A549 (cell line): Measurements from ENCODE around the gene ZNF576. TPM values are rescaled to one million over a fixed set of nuclear protein-coding genes. Genes with fewer than 3 reads are reported as not detected.

Source experiments
- ATAC-seq, 2 experiments: fragments of 200-7000 bp in 1 of 2; fragments of >200 bp in 1 of 2; cut with Nextera tagmentation in 1 of 2; cut with Tn5 transposase in 1 of 2; 3 replicates each; pipeline versions ENCODE4 v1.8.0 to v1.9.1; 2018 to 2020; ENCODE audit warnings: mild to moderate bottlenecking in 1 of 2, moderate library complexity in 1 of 2
- CTCF ChIA-PET: fragments of 300-600 bp; sonication (Branson Sonifier 250); formaldehyde crosslinking; extraction: SDS; loops from one replicate; lab custom pipeline; 2021; ENCODE audit warnings: antibody characterized with exemption, inconsistent platforms; lab: Yijun Ruan, JAX
- POLR2A ChIA-PET: fragments of 350-600 bp; formaldehyde crosslinking; extraction: SDS; loops from one replicate; lab custom pipeline; 2021; ENCODE audit warnings: antibody characterized with exemption, inconsistent platforms; lab: Yijun Ruan, JAX
- DNase-seq, 2 experiments: peaks; one replicate each; pipeline versions ENCODE4 v3.0.0 to v3.0.0-alpha.2; 2011 to 2016; ENCODE audit warnings: low read depth in 1 of 2, low spot score in 1 of 2
- FAIRE-seq: peaks from 2 replicates; lab custom pipeline; 2011; peaks lifted over from hg19 to GRCh38; lab: Jason Lieb, UNC
- H3K27ac ChIP-seq, 2 experiments: fragments of >200 bp; sonication (Bioruptor Twin); formaldehyde crosslinking; 3 replicates each; pipeline ENCODE4 v1.5.1; 2016 to 2017
- H3K4me1 ChIP-seq: fragments of >200 bp; sonication (Bioruptor Twin); formaldehyde crosslinking; 3 replicates; pipeline ENCODE4 v1.6.1; 2016
- H3K4me2 ChIP-seq: fragments of >200 bp; sonication (Bioruptor Twin); formaldehyde crosslinking; 3 replicates; pipeline ENCODE4 v1.6.1; 2016
- H3K4me3 ChIP-seq: fragments of >200 bp; sonication (Bioruptor Twin); formaldehyde crosslinking; 3 replicates; pipeline ENCODE4 v1.5.1; 2016
- H3K9me3 ChIP-seq: fragments of >200 bp; sonication (Bioruptor Twin); formaldehyde crosslinking; 3 replicates; pipeline ENCODE4 v1.6.1; 2016
- CHD2 ChIP-seq: fragments of 150-350 bp; IDR thresholded peaks from 2 replicates; pipeline ENCODE4 v1.6.1; 2014; ENCODE audit warnings: low read length; ENCODE audit not compliant: partially characterized antibody
- HEYL ChIP-seq: fragments of 250-450 bp; sonication (Bioruptor Pico); IDR thresholded peaks from 2 replicates; pipeline ENCODE4 v1.8.0; 2021; ENCODE audit warnings: mild to moderate bottlenecking, moderate library complexity
- HOXB5 ChIP-seq: fragments of 250-450 bp; sonication (Bioruptor Pico); IDR thresholded peaks from 2 replicates; pipeline ENCODE4 v1.5.0; 2020; ENCODE audit warnings: mild to moderate bottlenecking, moderate library complexity
- JUN ChIP-seq, 2 experiments: fragments of >200 bp; sonication (Bioruptor Twin); formaldehyde crosslinking; IDR thresholded peaks; 2 replicates in 1 of 2; 3 replicates in 1 of 2; pipeline ENCODE4 v1.6.1; 2016 to 2017
- KDM5A ChIP-seq: fragments of 200-600 bp; sonication (generic); IDR thresholded peaks from 2 replicates; pipeline ENCODE4 v1.6.1; 2016; ENCODE audit warnings: antibody characterized with exemption, mild to moderate bottlenecking
- MYC ChIP-seq: IDR thresholded peaks from 2 replicates; pipeline ENCODE4 v1.6.1; 2012; ENCODE audit warnings: mild to moderate bottlenecking, inconsistent platforms, low read length, improper control_type of control experiment, borderline replicate concordance
- NPAS2 ChIP-seq: fragments of 250-450 bp; sonication (Bioruptor Pico); IDR thresholded peaks from 2 replicates; pipeline ENCODE4 v1.8.0; 2022; ENCODE audit warnings: mild to moderate bottlenecking, moderate library complexity, borderline replicate concordance
- NR3C1 ChIP-seq: fragments of >200 bp; sonication (Bioruptor Twin); formaldehyde crosslinking; IDR thresholded peaks from 3 replicates; pipeline ENCODE4 v1.6.1; 2017
- POLR2A ChIP-seq: IDR thresholded peaks from 2 replicates; pipeline ENCODE4 v1.6.1; 2012; ENCODE audit warnings: mild to moderate bottlenecking, low read length
- POLR2AphosphoS2 ChIP-seq: conservative IDR thresholded peaks from 2 replicates; pipeline ENCODE4 v1.6.1; 2012; ENCODE audit warnings: low read length, improper control_type of control experiment, inconsistent platforms
- RAD21 ChIP-seq, 2 experiments: fragments of >200 bp in 1 of 2; sonication (Bioruptor Twin) in 1 of 2; formaldehyde crosslinking in 1 of 2; IDR thresholded peaks in 1 of 2; conservative IDR thresholded peaks in 1 of 2; 2 replicates in 1 of 2; 3 replicates in 1 of 2; pipeline ENCODE4 v1.6.1; 2012 to 2018; ENCODE audit warnings: inconsistent platforms in 1 of 2
- TFCP2L1 ChIP-seq: fragments of 250-450 bp; sonication (Bioruptor Pico); IDR thresholded peaks from 2 replicates; pipeline ENCODE4 v1.5.0; 2021; ENCODE audit warnings: mild to moderate bottlenecking
- ZC3H11A ChIP-seq: fragments of 450-650 bp; IDR thresholded peaks from 2 replicates; pipeline ENCODE4 v1.6.1; 2014; ENCODE audit warnings: antibody characterized with exemption, mild to moderate bottlenecking
- ZFP36 ChIP-seq: fragments of 450-650 bp; IDR thresholded peaks from 2 replicates; pipeline ENCODE4 v1.6.1; 2014; ENCODE audit warnings: borderline replicate concordance; ENCODE audit not compliant: partially characterized antibody
- ZNF302 ChIP-seq: fragments of 250-450 bp; sonication (Bioruptor Pico); IDR thresholded peaks from 2 replicates; pipeline ENCODE4 v1.9.0; 2021; ENCODE audit warnings: inconsistent platforms, mild to moderate bottlenecking, moderate library complexity
- ZSCAN20 ChIP-seq: fragments of 250-450 bp; sonication (Bioruptor Pico); IDR thresholded peaks from 2 replicates; pipeline ENCODE4 v1.8.0; 2022; ENCODE audit warnings: mild to moderate bottlenecking, moderate library complexity
- WGBS: methylation state at CpG from one replicate; pipeline ENCODE4 v1.1.6; 2017; ENCODE audit errors: missing lambda C conversion rate; 5-methylcytosine and 5-hydroxymethylcytosine counted together
- polyA plus RNA-seq, 4 experiments: library from polyadenylated mRNA; depleted of rRNA in 3 of 4; stranded (reverse); fragments of >200 nt; fragmentation: RNase III in 1 of 4; extraction: RNeasy Plus Mini Kit Qiagen cat#74134 plus additional on column Dnase treatment in 1 of 4; gene quantifications; 2 replicates in 3 of 4; 3 replicates in 1 of 4; pipeline ENCODE4 v1.2.3, GENCODE V29; 2011 to 2017
- TF ChIP-seq, protein P1 (sequence below): fragments of 150-350 bp; IDR thresholded peaks from 2 replicates; pipeline ENCODE4 v1.6.1; 2014; ENCODE audit warnings: low read depth, mild to moderate bottlenecking, low read length
- TF ChIP-seq, protein P2 (sequence below): fragments of >200 bp; sonication (Bioruptor Twin); formaldehyde crosslinking; IDR thresholded peaks from 3 replicates; pipeline ENCODE4 v1.6.1; 2016
- TF ChIP-seq, protein P3 (sequence below): fragments of >200 bp; sonication (Bioruptor Twin); formaldehyde crosslinking; IDR thresholded peaks from 2 replicates; pipeline ENCODE4 v1.6.1; 2016
- TF ChIP-seq, protein P4 (sequence below): fragments of 450-650 bp; IDR thresholded peaks from 2 replicates; pipeline ENCODE4 v1.6.1; 2014; ENCODE audit warnings: antibody characterized with exemption

The ZNF576 gene
- polyA plus RNA-seq, 2 of the 4 experiments (the other 2 are of a cell fraction): 10.6 to 16.5 TPM

DNA sequence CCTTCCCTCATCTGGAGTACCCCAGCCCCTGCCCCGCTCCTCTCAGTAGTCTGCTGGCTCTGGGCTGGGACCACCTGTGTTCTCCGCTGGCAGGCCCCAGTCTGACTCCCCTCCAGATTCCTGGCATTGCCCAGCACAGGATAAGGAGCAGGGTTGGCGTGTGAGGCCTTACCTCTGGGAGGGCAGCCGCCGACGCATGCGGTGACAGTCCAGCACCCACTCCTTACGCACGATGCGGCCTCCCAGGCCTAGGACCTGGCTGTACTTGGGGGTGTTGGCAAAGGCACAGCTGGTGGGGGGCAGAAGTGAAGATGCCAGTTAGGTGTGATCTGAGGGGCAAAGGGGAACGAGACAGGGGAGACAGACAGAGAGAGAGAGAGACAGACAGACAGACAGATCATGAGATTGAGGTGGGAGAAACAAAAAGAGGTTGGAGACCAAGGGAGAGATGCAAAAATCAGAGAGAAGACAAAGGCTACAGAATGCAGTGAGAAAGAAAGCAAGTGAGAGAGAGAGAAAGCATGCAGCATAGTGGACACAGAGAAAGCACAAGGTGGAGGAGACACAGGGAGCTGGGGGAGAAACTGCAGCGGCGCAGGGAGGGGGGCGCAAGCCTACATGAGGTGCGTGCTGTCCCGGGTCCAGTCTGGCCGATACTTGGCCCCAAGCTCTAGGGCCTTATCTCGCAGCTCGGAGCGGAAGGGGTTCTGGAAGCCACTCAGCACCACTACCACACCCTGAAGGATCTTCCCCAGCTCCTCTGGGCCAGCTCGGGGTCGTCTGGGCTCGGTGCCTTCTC is 44.8 kb upstream of the ZNF576 start:
- Histone ChIP-seq H3K4me2 (no peak overlapping the region), H3K9me3 (no peaks in the 10 kb centered on the region), H3K4me3 (no peak overlapping the region), H3K27ac (no peak overlapping the region), H3K4me1 (no peaks in the 10 kb centered on the region)
- ChIA-PET CTCF (interaction anchor here (0.5 to 8.9 kb wide), 4 partner anchors 9 to 121 kb away, joined by 3 to 167 read pairs (median 4); partner anchors contain the start of gene ZNF575), POLR2A (no interaction called here)
- 92% methylated on average over 15 of the region's 23 CpGs for WGBS
- TF ChIP-seq JUN (IDR thresholded peaks at IDR 0.05) (no peak), CHD2 (no peak), HEYL (no peak), NPAS2 (CRISPR knock-in tag) (no peak), POLR2A (no peak), KDM5A (no peak), ZC3H11A (no peak), MYC (no peak), POLR2AphosphoS2 (no peak), NR3C1 (no peak), TFCP2L1 (CRISPR knock-in tag) (no peak), RAD21 (conservative IDR thresholded peaks at IDR 0.05 in 1 of 2, IDR thresholded peaks at IDR 0.05 in 1 of 2) (no peak), ZFP36 (no peak), HOXB5 (CRISPR knock-in tag) (no peak), ZSCAN20 (no peak)
- TF ChIP-seq, protein P1, sequence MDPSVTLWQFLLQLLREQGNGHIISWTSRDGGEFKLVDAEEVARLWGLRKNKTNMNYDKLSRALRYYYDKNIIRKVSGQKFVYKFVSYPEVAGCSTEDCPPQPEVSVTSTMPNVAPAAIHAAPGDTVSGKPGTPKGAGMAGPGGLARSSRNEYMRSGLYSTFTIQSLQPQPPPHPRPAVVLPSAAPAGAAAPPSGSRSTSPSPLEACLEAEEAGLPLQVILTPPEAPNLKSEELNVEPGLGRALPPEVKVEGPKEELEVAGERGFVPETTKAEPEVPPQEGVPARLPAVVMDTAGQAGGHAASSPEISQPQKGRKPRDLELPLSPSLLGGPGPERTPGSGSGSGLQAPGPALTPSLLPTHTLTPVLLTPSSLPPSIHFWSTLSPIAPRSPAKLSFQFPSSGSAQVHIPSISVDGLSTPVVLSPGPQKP: no peak
- TF ChIP-seq, protein P2, sequence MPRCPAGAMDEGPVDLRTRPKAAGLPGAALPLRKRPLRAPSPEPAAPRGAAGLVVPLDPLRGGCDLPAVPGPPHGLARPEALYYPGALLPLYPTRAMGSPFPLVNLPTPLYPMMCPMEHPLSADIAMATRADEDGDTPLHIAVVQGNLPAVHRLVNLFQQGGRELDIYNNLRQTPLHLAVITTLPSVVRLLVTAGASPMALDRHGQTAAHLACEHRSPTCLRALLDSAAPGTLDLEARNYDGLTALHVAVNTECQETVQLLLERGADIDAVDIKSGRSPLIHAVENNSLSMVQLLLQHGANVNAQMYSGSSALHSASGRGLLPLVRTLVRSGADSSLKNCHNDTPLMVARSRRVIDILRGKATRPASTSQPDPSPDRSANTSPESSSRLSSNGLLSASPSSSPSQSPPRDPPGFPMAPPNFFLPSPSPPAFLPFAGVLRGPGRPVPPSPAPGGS: no peak
- no peak for FAIRE-seq
- ATAC-seq: no peak
- DNase-seq: no peak

DNA sequence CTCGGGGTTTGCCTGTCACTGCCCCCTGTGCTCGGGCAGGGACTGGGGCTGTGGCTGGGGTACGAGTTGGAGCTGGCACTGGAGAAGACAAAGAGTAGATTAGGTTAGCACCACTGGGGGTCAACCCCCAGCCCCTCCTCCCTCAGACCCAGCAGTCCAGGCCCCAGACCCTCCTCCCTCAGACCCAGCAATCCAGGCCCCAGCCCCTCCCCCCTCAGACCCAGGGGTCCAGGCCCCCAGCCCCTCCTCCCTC is 44.3 kb upstream of the ZNF576 start:
- TF ChIP-seq NR3C1 (no peak), MYC (no peak), ZNF302 (CRISPR knock-in tag) (no peak)

DNA sequence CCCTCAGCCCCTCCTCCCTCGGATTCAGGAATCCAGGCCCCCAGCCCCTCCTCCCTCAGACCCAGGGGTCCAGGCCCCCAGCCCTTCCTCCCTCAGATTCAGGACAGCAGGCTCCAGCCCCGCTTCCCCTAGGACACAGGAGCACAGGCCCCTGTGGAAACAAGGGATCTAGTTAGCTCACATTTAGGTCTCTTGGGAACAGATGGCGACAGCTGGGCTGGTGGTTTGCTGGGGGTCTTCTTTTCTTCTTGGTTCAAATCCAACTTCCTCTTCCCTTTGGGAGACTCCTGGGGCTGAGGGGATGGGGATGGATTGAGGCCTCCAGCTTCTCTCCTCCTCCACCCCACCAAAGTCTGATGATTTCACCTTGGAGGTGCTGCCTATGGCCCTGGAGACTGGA is 43.8 kb upstream of the ZNF576 start:
- ChIA-PET POLR2A (no interaction called here), CTCF (interaction anchor here (1.8 to 8.9 kb wide), 3 partner anchors 8 to 42 kb away, joined by 5 to 167 read pairs (median 44); partner anchors contain the start of genes IRGQ, ZNF575 and ZNF576)
- FAIRE-seq (no peak), ATAC-seq (no peak), DNase-seq (no peak)
- WGBS: 94% methylated on average over 2 of the region's 3 CpGs
- Histone ChIP-seq H3K27ac (no peak overlapping the region), H3K4me2 (no peak overlapping the region), H3K4me3 (no peak overlapping the region), H3K9me3 (no peaks in the 10 kb centered on the region), H3K4me1 (no peaks in the 10 kb centered on the region)
- TF ChIP-seq, protein P3, sequence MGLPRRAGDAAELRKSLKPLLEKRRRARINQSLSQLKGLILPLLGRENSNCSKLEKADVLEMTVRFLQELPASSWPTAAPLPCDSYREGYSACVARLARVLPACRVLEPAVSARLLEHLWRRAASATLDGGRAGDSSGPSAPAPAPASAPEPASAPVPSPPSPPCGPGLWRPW: no peak
- TF ChIP-seq, protein P4, sequence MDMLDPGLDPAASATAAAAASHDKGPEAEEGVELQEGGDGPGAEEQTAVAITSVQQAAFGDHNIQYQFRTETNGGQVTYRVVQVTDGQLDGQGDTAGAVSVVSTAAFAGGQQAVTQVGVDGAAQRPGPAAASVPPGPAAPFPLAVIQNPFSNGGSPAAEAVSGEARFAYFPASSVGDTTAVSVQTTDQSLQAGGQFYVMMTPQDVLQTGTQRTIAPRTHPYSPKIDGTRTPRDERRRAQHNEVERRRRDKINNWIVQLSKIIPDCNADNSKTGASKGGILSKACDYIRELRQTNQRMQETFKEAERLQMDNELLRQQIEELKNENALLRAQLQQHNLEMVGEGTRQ: no peak

More for the DNA sequence above, 44.3 kb upstream of the ZNF576 start:
- no peak for DNase-seq
- Histone ChIP-seq H3K4me2 (no peak overlapping the region), H3K4me3 (no peak overlapping the region), H3K27ac (no peak overlapping the region), H3K9me3 (no peaks in the 10 kb centered on the region), H3K4me1 (no peaks in the 10 kb centered on the region)
- ATAC-seq: no peak
- CTCF ChIA-PET: interaction anchor here (0.5 to 8.9 kb wide), 3 partner anchors 9 to 120 kb away, joined by 3 to 167 read pairs (median 5); partner anchors contain the start of gene ZNF575
- FAIRE-seq: no peak
- 97% methylated on average over 3 of the region's 3 CpGs for WGBS
- POLR2A ChIA-PET: no interaction called here
